ENCODE measurements around the gene GRB7.
"Not testable (repeated sequence)": the region's sequence is repeated elsewhere in the genome, so short reads cannot be mapped to it uniquely, and the experiment has no call there.

Gene GRB7

GRCh38 chr17:39744836-39745215 is 7.1 kb downstream of the GRB7 start:
- Histone ChIP-seq H3K4me1 (ENCODE audit: control insufficient read depth in 1 of 2, insufficient read depth in 1 of 2, low read depth in 1 of 2, low read length in 1 of 2) (no peaks in the 10 kb centered on the region), H3K9me3 (no peaks in the 10 kb centered on the region), H3K27ac (no peak overlapping the region), H3K36me3 (no peaks in the 10 kb centered on the region), H3K27me3 (peaks cover 73% of the 10 kb centered on the region), H3K4me3 (ENCODE audit: low read depth in 1 of 2, low read length in 1 of 2) (no peak overlapping the region)
- TF ChIP-seq CTCF (IDR thresholded peaks at IDR 0.05): no peak

- no peak overlapping the region for H3K27ac ChIP-seq
- no peaks in the 10 kb centered on the region for H3K4me1 ChIP-seq (ENCODE audit: control insufficient read depth in 1 of 2, insufficient read depth in 1 of 2, low read depth in 1 of 2, low read length in 1 of 2)
- H3K4me3 ChIP-seq (ENCODE audit: low read depth in 1 of 2, low read length in 1 of 2): no peak overlapping the region
- H3K27me3 ChIP-seq: peaks cover 73% of the 10 kb centered on the region
- no peaks in the 10 kb centered on the region for H3K36me3 ChIP-seq
- no peak for TF ChIP-seq CTCF (IDR thresholded peaks at IDR 0.05)
- no peaks in the 10 kb centered on the region for H3K9me3 ChIP-seq
Observed at GRCh38 chr17:39745335-39746144, 7.8 kb downstream of the GRB7 start.

GRCh38 chr17:39746145-39746461 is 8.4 kb downstream of the GRB7 start:
- Histone ChIP-seq H3K4me3 (ENCODE audit: low read depth in 1 of 2, low read length in 1 of 2) (no peak overlapping the region), H3K27me3 (peaks cover 73% of the 10 kb centered on the region), H3K27ac (no peak overlapping the region), H3K4me1 (ENCODE audit: control insufficient read depth in 1 of 2, insufficient read depth in 1 of 2, low read depth in 1 of 2, low read length in 1 of 2) (no peaks in the 10 kb centered on the region), H3K36me3 (no peaks in the 10 kb centered on the region), H3K9me3 (no peaks in the 10 kb centered on the region)
- TF ChIP-seq CTCF (IDR thresholded peaks at IDR 0.05): no peak

GRCh38 chr17:39747745-39748144 is 10.0 kb downstream of the GRB7 start:
- no peak overlapping the region for H3K4me3 ChIP-seq (ENCODE audit: low read depth in 1 of 2, low read length in 1 of 2)
- no peaks in the 10 kb centered on the region for H3K9me3 ChIP-seq
- TF ChIP-seq CTCF (IDR thresholded peaks at IDR 0.05): no peak
- peaks cover 70% of the 10 kb centered on the region for H3K27me3 ChIP-seq
- H3K27ac ChIP-seq: no peak overlapping the region
- no peaks in the 10 kb centered on the region for H3K36me3 ChIP-seq
- no peaks in the 10 kb centered on the region for H3K4me1 ChIP-seq (ENCODE audit: control insufficient read depth in 1 of 2, insufficient read depth in 1 of 2, low read depth in 1 of 2, low read length in 1 of 2)

GRCh38 chr17:39748444-39749034 is 10.8 kb downstream of the GRB7 start:
- not testable (repeated sequence) for H3K27ac ChIP-seq; H3K4me3 ChIP-seq (ENCODE audit: low read depth in 1 of 2, low read length in 1 of 2); H3K36me3 ChIP-seq; H3K9me3 ChIP-seq; H3K4me1 ChIP-seq (ENCODE audit: control insufficient read depth in 1 of 2, insufficient read depth in 1 of 2, low read depth in 1 of 2, low read length in 1 of 2)
- peaks cover 66% of the 10 kb centered on the region for H3K27me3 ChIP-seq

All from neutrophil (primary cell).